IMR-90 (cell line): Measurements from ENCODE around the gene PAMR1. TPM values are rescaled to one million over a fixed set of nuclear protein-coding genes. Genes with fewer than 3 reads are reported as not detected.

Experiments
- MAFK ChIP-seq: IDR thresholded peaks from 2 replicates; pipeline ENCODE4 v1.6.1; 2012; ENCODE audit warnings: low read depth, low read length, improper control_type of control experiment
- MXI1 ChIP-seq: IDR thresholded peaks from 2 replicates; pipeline ENCODE4 v1.6.1; 2012; ENCODE audit warnings: low read depth, mild to moderate bottlenecking, low read length, moderate library complexity, borderline replicate concordance
- polyA plus RNA-seq, 3 experiments: library from polyadenylated mRNA; depleted of rRNA; stranded (reverse); fragments of >200 nt; gene quantifications; 2 replicates each; pipeline ENCODE4 v1.2.3, GENCODE V29; 2012; ENCODE audit warnings: low replicate concordance in 1 of 3
- total RNA-seq: library from RNA; depleted of rRNA; stranded (reverse); fragments of >200 nt; gene quantifications from 2 replicates; pipeline ENCODE4 v1.2.3, GENCODE V29; 2012; rRNA removed
- TF ChIP-seq, protein P1 (sequence below): conservative IDR thresholded peaks from 2 replicates; pipeline ENCODE4 v1.5.1; 2012; ENCODE audit warnings: mild to moderate bottlenecking, low read depth, low read length, improper control_type of control experiment

PAMR1 gene
- total and polyA plus RNA-seq, 2 of the 4 experiments (the other 2 are of a cell fraction) = 70.7 to 80.7 TPM

DNA sequence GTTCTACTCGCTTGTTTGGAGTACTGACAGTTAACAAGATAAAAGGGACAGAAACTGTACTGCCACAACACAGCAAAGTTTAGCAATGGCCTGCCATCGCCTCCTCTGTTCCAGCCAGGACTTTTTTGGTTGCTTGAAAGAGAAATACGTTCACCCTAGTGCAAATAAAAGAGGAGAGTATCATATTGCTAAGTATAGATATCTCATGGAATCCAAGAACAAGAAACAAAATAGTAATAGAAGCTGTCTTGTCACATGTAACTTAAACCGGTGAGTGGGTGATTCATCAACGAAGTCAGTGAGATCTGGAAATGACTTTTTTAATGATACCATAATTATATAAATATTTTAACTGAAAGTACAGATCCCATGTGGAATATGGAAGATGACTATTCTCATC, 141.5 kb downstream of the PAMR1 start (continued):
- TF ChIP-seq, protein P1, sequence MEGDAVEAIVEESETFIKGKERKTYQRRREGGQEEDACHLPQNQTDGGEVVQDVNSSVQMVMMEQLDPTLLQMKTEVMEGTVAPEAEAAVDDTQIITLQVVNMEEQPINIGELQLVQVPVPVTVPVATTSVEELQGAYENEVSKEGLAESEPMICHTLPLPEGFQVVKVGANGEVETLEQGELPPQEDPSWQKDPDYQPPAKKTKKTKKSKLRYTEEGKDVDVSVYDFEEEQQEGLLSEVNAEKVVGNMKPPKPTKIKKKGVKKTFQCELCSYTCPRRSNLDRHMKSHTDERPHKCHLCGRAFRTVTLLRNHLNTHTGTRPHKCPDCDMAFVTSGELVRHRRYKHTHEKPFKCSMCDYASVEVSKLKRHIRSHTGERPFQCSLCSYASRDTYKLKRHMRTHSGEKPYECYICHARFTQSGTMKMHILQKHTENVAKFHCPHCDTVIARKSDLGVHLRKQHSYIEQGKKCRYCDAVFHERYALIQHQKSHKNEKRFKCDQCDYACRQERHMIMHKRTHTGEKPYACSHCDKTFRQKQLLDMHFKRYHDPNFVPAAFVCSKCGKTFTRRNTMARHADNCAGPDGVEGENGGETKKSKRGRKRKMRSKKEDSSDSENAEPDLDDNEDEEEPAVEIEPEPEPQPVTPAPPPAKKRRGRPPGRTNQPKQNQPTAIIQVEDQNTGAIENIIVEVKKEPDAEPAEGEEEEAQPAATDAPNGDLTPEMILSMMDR = no peak
- no peak for TF ChIP-seq MAFK
- TF ChIP-seq MXI1 = no peak

Other genes starting within 250 kb of the PAMR1 start
- 0.54 and 0.56 TPM in 2 replicates for gene SLC1A2, start 106.1 kb downstream of the PAMR1 start, total RNA-seq
- 0.15 and 0.17 TPM in 2 replicates for gene SLC1A2, start 106.1 kb downstream of the PAMR1 start, polyA plus RNA-seq (2012; rRNA removed)
- 8.1 and 8.4 TPM in 2 replicates for gene FJX1, start 92.8 kb upstream of the PAMR1 start, total RNA-seq
- 11.2 and 14.2 TPM in 2 replicates for gene FJX1, start 92.8 kb upstream of the PAMR1 start, polyA plus RNA-seq (2012; rRNA removed)
- 99.4 and 104 TPM in 2 replicates for gene TRIM44, start 137.2 kb upstream of the PAMR1 start, total RNA-seq
- gene TRIM44, start 137.2 kb upstream of the PAMR1 start, polyA plus RNA-seq (2012; rRNA removed) = 43.8 and 50.7 TPM in 2 replicates